22Rv1 (cell line): ENCODE results near the gene TROAP.

ENCODE experiments used
- CTCF ChIP-seq: fragments of 450-650 bp; IDR thresholded peaks from 2 replicates; pipeline ENCODE4 v1.5.1; 2017; ENCODE audit warnings: mild to moderate bottlenecking
- ZFX ChIP-seq: fragments of 450-650 bp; IDR thresholded peaks from 2 replicates; pipeline ENCODE4 v1.6.1; 2017; ENCODE audit warnings: antibody characterized with exemption, borderline replicate concordance

DNA sequence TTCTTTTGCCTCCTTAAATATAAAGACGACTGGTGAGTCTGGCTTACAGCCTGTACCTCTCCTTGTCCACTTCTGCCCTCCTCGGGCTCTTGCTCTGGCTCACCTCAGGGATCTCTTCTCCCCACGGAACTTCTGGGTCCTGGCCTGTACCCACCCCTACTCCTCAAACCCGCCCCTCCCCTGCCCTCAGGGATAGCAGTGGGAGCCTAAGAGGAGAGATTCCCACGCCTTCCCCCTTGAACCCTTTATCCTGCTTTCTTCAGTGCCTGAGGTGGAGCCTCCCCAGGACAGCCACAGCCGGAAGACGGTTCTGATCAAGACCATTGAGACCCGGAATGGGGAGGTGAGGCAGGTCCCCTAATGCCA is 25.4 kb upstream of the TROAP start:
- TF ChIP-seq CTCF (no peak), ZFX (no peak)
